ENCODE measurements around the gene ANK3.

The ANK3 gene

DNA sequence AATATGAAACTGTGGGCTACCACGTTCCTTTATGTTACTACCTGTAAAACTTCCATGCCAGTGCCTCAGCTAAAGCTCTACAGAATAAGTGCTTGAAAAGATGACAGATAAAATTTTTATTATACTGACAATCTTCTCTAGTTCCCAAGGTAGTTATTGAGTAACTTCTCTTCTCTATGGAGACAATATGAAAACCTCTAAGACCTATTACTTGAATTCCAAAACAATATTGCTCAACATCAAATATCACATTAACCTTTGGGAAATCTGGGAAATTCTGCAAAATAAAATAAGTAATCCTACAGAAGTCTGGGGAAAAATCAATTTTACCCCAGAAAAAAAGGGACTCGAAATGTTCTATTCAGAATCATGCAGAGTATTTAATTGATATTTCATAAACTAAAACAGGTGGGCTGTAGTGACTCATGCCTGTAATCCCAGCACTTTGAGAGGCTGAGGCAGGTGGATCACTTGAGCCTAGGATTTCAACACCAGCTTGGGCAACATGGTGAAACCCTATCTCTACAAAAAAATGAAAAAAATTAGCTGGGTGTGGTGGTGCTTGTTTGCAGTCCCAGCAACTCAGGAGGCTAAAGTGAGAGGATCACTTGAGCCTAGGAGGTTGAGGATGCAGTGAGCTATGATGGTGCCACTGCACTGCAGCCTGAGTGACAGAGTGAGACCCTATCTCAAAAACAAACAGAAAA is 23.8 kb upstream of the ANK3 start:
- no peak for DNase-seq (ENCODE audit: low spot score)

DNA sequence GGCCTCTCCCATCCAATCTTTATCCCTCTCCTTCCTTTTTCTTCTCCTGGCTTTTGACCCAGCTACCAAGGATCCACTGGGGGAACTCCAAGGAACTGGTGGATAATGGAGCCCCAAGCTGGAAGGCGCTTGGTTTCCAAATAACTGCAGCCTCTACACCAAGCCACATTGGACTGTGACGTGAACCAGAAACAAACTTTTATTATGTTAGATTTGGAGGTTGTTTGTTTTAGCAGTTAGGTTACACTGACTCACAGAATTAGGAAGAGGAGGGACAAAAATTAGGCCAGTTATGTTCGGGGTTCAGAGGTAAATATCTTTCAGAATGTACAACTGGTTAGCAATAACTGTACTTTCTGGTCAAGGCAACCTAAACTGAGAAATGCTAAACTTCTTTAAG is 21.3 kb upstream of the ANK3 start:
- no peak for DNase-seq (ENCODE audit: low spot score)

DNA sequence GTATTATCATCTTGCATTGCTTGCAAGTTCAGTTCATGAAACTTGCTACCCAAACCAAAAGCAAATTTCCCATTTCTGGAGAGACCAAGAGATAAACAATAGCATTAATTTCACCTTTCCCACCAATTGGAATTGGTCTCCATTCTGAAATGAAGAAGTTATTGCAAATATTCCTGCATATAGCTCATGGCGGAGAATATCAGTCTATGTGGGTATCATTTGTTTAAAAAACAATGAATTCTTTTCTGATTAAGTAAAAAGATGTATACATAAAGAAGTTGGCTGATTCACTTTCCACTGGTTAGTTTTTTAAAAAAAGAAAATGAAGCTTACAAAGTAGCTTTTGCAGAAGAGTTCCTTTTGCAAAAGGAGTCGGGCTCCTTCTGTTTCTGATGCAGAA is 19.5 kb upstream of the ANK3 start:
- DNase-seq (ENCODE audit: low spot score): no peak

DNA sequence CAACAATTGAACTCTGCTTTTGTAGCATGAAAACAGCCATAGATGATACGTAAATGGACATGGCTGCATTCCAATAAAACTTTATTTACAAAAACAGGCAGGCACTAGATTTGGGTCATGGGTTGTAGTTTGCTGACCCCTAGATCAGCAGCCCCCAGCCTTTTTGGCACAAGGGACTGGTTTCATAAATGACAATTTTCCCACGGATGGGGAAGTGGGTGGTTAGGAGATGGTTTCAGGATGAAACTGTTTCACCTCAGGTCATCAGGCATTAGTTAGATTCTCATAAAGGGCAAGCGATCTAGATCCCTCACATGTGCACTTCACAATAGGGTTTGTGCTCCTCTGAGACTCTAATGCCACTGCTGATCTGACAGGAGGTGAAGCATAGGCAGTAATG is 16.5 kb upstream of the ANK3 start:
- no peak for DNase-seq (ENCODE audit: low spot score)

DNA sequence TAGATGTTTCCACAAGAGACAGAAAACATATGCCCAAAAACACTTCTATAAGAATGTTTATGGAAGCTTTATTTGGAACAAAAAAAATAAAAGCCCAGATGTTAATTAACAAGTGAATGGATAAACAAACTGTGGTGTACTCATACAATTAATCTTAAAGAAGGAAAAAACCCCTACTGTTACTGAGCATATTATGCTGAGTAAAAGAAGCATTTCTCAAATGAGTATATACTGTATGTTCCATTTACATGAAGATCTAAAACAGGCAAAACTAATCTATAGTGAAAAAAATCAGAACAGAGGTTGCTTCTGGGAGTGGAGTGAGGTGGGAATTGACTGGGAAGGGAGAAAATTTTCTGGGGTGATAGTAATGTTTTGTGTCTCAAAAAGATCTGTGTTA is 15.5 kb upstream of the ANK3 start:
- DNase-seq (ENCODE audit: low spot score): no peak

DNA sequence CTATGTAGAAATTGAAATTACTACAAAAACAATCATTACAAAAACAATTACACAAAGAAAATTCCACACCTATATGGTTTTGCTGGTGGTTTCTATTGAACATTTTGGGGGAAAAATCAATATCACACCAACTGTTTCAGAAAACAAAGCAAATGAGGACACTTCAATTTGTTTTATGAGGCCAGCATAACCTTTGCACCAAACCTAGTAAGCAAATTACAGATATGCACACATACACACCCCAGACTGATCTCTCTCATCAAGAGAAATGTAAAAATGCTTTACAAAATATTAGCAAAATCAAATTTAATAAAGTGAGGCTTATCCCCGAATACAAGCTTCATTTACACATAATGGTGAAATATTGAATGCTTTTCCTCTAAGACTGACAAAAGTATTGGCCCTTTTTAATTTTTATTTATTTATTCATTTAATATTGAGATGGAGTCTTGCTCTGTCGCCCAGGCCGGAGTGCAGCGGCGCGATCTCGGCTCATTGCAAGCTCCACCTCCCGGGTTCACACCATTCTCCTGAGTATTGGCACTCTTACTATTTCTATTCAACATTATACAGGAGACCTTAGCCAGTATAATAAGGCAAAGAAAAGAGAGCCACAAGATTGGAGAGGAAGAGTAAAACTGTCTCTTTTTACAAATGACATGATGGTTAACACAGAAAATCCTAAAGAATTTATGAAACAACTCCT is 13.6 kb upstream of the ANK3 start:
- no peak for DNase-seq (ENCODE audit: low spot score)

DNA sequence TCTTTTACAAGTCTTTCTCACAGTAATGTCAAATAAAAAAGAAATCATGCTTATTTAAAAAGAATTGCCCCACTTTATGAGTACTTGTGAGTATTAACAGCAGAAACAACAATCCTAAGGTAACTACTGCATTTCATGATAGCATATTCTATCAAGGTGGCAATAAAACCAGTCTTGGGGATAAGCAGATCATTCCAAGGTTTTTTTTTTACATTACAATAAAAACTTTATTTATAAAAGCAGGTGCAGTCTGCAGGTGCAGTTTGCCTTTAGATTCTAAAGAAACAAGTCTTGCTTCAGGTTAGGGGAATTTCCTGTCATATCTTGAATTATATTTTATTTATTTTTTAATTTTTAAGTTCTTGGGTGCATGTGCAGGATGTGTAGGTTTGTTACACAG is 10.7 kb upstream of the ANK3 start:
- no peak for DNase-seq (ENCODE audit: low spot score)

DNA sequence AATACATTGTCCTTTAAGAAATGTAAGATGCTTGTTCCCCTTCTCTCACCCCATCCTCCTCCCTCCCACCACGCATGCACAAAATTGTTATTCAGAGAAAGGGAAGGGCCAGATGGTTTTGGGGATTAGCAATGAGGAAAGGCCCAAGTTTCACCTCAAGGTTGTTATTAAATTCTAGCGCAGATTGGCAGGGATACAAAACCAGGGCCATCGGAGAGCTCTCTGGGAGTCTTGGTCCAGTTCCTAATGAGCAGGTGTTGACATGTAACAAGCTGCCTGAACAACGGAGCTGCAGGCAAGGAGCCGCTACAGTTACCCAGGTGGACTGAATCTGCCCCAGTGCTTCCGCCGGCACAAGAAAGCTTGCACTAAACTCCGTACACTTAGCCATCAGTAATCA is 9.7 kb upstream of the ANK3 start:
- no peak for DNase-seq (ENCODE audit: low spot score)

DNA sequence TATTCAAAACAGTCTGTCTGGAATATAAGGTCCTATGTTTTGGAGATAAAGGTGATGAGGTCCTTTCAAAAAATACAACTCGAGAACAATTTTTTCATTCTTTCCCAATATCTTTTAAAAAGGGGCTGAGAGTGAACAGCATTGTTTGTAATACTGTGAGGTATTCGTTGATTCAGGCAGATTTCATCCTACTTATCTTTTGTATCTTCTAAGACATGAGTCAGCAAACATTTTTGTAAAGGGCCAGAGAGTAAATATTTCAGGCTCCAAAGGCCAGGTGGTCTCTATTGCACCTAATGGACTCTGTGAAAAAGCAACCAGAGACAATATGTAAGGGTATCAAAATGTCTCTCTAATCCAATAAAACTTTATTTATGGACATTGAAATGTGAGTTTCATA is 8.1 kb upstream of the ANK3 start:
- no peak for DNase-seq (ENCODE audit: low spot score)

DNA sequence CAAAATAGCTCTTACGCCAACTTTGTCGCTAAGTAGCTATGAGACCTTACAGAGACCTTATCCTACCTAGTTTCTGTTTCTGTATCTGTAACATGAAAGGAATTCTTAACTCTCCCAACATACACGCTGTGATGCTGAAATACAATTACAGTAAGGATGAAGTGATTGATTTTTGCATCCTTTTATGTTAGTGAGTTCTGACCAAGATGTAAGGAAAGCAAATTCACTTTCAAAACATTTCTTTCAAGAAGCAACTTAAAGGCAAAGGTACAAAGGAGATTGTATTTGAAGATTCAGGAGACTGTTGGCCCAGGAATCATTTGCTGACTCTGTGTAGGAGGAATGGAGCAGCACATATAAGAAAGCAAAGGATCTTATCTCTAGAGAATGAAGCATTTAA is 7.1 kb upstream of the ANK3 start:
- DNase-seq (ENCODE audit: low spot score): no peak

DNA sequence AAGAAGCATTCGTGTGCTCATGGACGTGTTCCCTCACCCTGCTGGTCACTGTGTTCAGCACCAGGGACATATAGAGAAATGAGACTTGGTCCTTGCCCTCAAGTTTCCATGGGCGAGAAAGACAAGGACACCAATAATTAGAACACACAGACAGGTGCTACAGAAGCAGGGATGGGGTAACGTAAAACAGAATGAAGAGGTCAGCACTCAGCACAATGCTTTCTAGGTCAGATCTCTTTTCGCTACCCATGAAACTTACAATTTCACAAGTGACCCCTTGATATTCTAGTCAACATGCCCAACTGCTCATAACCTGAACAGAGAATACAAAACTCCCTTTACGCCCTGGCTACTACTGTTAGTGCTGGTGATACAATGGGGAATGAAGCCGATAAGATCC is 6.0 kb upstream of the ANK3 start:
- no peak for DNase-seq (ENCODE audit: low spot score)

DNA sequence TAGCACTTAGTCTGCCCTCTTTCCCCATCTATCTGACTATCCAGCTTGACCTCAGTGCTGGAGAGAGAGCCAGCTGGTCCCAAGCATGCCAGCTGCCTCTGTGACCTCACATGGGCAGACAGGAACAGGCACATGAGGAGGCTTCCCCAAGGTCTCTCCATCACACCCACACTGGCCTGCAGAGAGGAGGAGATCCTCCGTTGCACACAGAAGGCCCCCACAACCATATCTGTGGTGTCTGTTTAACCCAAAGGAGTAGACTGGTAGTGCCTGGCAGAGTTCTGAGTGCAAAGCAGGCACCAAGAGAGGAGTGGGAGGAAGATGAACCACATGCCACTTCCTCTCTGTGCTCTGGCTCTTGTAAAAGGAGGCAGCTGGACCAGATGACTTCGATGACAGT is 4.8 kb upstream of the ANK3 start:
- DNase-seq (ENCODE audit: low spot score): no peak

DNA sequence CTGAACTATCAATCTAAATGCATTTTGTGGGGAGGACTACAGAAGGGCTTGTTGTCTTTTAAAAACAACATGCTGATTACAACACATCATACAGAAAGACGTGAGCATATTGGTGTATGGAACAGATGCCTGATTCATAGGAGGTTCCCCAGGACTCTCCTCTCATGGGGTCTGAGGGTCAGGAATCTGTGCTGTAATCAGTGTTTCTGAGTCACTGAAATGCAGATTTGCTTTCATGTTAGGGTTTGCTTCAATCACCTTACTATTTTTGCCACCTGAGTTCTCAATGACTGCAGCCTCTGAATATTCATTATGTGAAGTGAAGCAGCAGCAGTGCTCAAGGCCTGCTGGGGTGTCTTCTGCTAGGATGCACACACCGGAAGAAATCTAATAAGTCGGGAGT is 550 bp upstream of the ANK3 start:
- no peak for DNase-seq (ENCODE audit: low spot score)

DNA sequence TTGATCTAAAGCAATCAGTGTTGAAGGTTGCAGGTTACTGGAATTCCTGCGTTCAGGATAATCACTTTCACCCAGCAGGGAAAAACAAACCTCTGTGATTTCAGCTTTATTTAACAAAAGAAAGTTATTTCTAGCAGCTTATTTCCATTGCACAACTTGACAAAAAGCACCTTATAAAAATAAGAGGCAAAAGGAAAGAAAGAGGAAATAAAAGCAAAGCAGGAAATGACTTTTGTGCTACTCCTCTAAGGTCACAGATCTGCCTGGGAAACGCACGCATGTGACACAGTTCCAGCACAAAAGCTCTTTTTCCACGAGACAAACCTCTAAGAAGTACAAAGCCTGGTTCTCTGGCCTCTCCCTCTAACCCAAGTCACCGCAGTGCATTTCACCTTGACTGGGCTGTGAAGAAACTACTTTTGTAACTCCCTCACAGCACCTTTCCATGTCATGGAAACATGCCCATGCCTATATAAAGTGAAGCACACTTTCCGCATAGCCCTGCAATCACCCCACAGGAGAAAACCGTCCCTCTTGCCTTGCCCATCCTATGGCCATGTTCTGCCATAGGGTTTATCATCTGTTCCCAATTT is 870 bp downstream of the ANK3 start:
- DNase-seq (ENCODE audit: low spot score): no peak

DNA sequence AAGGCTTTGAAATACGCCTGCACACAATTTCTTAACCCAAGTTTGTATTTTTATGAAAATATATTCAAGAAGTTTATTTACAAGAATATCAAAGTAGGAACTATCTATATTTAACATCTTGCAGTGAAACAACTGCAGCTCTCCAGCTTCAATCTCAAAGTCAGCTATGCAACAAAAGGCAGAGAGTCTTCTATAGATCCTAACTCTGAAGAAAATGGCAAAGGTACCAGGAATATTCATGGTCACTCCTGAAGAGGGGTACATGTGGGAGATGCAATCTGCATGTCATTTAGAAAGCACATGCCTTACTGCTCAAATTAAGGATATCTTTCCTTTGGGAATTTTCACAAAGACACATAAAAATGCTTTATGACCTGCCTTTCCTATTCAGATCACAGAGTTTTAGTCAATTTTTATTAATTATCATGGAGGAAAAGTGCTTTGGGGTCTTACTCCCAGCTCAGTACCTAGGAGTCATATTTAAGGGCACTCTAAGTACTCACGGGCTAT is 1.5 kb downstream of the ANK3 start:
- DNase-seq (ENCODE audit: low spot score): no peak

DNA sequence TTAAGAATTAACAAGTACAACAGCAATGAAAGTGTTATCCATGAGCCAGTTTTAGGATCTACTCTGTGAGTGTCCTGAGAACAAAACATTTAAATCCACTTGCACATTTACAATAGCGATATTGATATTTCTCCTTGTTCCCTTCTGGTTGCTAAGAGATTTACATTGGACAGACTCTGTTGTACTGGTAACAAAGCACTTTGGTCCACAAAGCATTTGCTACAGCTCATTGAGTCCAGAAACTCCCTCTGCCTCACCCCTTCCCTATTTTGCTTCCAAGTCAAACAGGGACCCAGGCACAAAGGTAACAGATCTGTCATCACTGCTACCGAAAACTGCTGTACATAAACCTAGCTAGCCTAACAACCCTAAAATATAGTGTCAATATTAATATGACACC is 2.1 kb downstream of the ANK3 start:
- no peak for DNase-seq (ENCODE audit: low spot score)

DNA sequence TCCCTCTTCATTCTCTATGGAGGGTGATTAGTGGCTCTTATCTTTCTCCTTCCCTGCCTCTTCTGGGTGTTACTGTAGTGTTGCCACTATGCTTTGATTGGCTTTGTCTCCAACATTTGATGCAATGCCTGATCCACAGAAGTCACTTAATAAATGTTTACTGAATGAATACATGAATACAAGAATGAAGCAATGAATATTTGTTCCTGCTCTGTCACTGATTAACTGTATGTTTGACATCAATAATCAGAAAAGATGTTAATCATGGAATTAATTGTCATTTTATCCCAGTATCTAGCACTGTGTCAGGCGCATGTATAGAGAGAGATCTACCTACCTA is 4.3 kb downstream of the ANK3 start:
- no peak for DNase-seq (ENCODE audit: low spot score)

DNA sequence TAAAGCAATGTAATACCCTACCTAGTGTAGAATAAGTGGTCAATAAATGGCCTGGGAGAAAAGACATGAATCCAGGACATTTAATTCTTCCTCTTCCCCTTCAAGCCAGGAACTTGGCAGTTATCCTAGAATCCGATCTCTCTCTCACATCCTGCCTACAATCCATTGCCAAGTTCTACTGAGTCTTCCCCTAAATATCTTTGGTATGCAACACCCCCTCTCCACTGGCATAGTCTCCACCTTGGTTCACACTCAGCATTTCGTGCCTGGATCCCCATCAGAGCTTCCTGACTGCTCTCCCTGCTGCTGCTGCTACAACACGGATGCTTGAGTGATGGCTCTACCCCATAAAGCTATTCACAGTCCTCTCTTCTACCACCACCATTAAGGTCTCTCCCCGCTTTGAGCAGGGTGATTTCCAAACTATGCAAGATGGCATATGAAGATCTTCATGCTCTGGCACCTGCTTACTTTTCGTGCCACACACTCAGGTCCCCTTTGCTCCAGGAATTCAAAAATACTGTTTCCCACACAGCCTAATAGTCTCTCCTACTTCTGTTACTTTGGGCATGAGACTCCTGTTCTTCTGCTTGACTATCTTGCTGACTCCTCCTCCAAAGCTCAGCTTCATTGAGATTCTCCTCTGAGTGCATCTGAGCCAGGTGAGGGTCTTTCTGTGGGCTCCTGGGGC is 4.8 kb downstream of the ANK3 start:
- DNase-seq (ENCODE audit: low spot score): no peak

DNA sequence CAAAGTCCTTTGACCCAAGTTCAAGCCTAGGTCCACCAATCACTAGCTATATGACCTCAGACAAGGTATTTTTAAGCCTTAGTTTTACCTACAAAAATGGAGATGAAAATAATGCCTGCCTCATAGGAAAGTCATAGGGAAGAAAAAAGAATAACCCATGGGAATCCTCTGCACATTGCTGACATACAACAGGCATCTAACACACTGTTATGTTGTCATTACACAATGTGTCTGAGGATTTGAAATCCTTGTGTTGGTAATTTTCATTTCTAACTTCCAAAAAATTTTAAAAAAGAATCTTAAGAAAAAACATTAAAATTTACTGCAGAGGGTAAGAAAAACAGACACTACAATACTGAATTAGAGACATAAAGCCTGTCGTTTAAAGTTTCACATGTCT is 5.7 kb downstream of the ANK3 start:
- no peak for DNase-seq (ENCODE audit: low spot score)

DNA sequence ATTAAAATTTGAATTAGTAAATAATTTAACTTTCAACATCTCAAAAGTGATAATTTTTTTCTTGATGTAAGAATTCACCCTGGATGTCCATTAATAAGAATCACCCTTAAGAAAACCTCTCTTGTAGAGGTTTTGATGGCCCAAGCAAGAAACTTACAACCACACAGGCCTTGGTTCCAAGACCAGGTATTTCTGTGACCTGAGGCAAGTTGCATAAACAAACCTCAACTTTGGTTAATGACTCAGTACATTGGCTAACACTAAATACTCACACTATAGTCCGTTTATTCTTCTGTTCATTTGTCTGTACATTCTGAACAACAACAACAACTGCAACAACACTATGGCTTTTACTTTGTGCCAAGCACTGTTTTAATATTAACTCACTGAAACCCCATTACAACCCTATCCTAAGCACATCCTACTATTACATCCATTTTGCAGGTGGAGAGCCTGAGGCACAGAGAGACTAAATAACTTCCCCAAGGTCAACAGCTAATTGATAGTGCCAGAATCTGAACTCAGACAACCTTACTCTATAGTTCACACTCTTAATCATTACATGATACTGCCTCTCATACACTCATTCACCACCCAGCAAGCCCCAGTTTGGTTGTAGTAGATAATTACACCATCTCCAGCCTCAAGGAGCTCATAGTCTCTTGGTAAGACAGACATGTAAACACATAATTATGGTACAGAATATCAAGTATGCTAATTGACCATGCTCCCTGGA is 6.6 kb downstream of the ANK3 start:
- DNase-seq (ENCODE audit: low spot score): no peak

DNA sequence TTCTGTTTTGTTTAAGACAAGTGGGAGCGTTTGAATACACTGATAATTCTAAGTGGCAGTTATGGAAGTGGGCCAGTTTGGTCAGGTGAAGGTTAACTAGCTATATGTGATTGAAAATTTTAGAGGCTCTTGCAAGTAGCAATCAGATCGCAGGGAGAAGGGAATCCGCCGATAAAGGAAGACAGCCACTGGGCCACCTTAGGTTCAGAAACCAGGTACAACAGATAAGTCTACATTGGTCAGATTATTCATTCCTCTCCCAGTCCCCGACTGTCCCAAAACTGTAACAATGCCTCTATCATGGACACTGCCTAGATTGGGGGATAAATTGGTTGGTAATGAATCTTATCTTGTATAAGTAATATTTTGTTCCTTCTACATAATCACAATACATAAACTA is 8.9 kb downstream of the ANK3 start:
- DNase-seq (ENCODE audit: low spot score): no peak

DNA sequence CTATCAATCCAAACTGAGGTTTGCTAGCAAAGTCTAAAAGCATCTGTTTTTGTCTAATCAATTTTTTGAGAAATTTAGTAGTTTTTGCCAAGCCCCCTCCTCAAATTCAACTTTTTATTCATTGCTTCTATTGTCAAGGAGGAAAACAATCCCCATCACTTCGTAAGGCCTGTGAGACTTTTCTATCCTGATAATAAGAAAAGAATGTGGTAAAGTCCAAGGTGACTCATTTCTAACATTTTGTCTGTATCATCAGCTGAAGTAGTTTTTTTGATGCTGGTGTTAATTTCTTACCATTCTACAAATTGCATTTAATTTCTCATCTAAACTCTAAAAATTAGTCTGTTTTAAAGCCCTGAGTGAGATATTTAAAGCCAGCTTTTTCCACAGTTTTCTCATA is 11.7 kb downstream of the ANK3 start:
- no peak for DNase-seq (ENCODE audit: low spot score)

DNA sequence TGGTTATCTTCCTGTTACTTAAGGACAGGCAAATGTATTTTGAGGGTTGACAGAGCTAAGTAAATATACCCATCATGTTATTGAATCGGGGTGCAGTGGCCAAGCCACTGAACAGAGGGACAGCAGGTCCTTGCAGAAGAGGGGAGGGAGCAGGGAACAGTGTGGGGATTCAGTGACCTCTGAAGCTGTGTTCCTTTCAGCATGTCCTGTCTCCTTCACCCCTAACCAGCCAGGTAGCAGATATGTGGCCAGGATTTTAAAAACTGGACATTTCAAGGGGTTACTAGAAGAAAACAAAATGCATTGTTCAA is 12.7 kb downstream of the ANK3 start:
- DNase-seq (ENCODE audit: low spot score): no peak

Data from CD4-positive, alpha-beta T cell treated with Interleukin-2 at 100 ng/mL for 4 hours (primary cell).